Mesodermal cell (in vitro differentiated cells): Measurements from ENCODE around the gene DRC3.
A peak's percentile ranks its signal among the peaks of the same experiment; 100 is the strongest.

Source experiments
- H3K27ac ChIP-seq: 2 replicates; pipeline ENCODE4 v1.7.0; 2013; ENCODE audit warnings: mild to moderate bottlenecking, low read depth, low read length, moderate library complexity; ENCODE audit not compliant: severe bottlenecking
- H3K36me3 ChIP-seq: 2 replicates; pipeline ENCODE4 v1.7.1; 2013; ENCODE audit warnings: mild to moderate bottlenecking, low read length, moderate library complexity; ENCODE audit not compliant: control insufficient read depth, insufficient read depth
- H3K4me1 ChIP-seq: one replicate; pipeline ENCODE4 v1.7.1; 2013; ENCODE audit warnings: mild to moderate bottlenecking, low read length; ENCODE audit not compliant: insufficient read depth, control insufficient read depth, poor library complexity, severe bottlenecking
- H3K4me3 ChIP-seq: 2 replicates; pipeline ENCODE4 v1.7.0; 2013; ENCODE audit warnings: low read length, control low read depth, mild to moderate bottlenecking; ENCODE audit not compliant: insufficient read depth, poor library complexity, severe bottlenecking; ENCODE audit errors: extremely low read depth
- H3K9me3 ChIP-seq: 2 replicates; pipeline ENCODE4 v1.7.1; 2013; ENCODE audit warnings: mild to moderate bottlenecking, low read length, moderate library complexity; ENCODE audit not compliant: control insufficient read depth
- WGBS, 2 experiments: methylation state at CpG; one replicate each; pipeline ENCODE4 v1.1.5; 2013; ENCODE audit warnings: missing lambda C conversion rate in 2 of 2; ENCODE audit not compliant: insufficient coverage in 2 of 2; 5-methylcytosine and 5-hydroxymethylcytosine counted together

DRC3 gene

GRCh38 chr17:18020971-18021370 is 48.3 kb downstream of the DRC3 start:
- Histone ChIP-seq H3K4me3 (no peak overlapping the region), H3K4me1 (peaks cover 11% of the 10 kb centered on the region), H3K27ac (no peak overlapping the region), H3K36me3 (peaks cover 10% of the 10 kb centered on the region), H3K9me3 (no peaks in the 10 kb centered on the region)
- WGBS, 2 experiments: 98 to 100% methylated on average over 4 to 5 of the region's 6 CpGs

GRCh38 chr17:18021372-18021771 is 48.7 kb downstream of the DRC3 start:
- no peaks in the 10 kb centered on the region for H3K9me3 ChIP-seq
- peaks cover 11% of the 10 kb centered on the region for H3K4me1 ChIP-seq
- peaks cover 13% of the 10 kb centered on the region for H3K36me3 ChIP-seq
- H3K4me3 ChIP-seq: no peak overlapping the region
- 88 to 95% methylated on average over 4 to 5 of the region's 5 CpGs for WGBS, 2 experiments
- no peak overlapping the region for H3K27ac ChIP-seq

GRCh38 chr17:18025241-18025944 is 52.7 kb downstream of the DRC3 start:
- WGBS, 2 experiments: 89 to 91% methylated on average over 4 to 5 of the region's 5 CpGs
- no peak overlapping the region for H3K27ac ChIP-seq
- H3K4me1 ChIP-seq: peaks cover 8% of the 10 kb centered on the region
- no peak overlapping the region for H3K4me3 ChIP-seq
- peaks cover 23% of the 10 kb centered on the region for H3K36me3 ChIP-seq
- no peaks in the 10 kb centered on the region for H3K9me3 ChIP-seq

GRCh38 chr17:18025945-18026776 is 53.5 kb downstream of the DRC3 start:
- Histone ChIP-seq H3K36me3 (peaks cover 21% of the 10 kb centered on the region), H3K27ac (no peak overlapping the region), H3K4me3 (no peak overlapping the region), H3K9me3 (no peaks in the 10 kb centered on the region), H3K4me1 (peaks cover 8% of the 10 kb centered on the region)
- WGBS, 2 experiments: 91 to 92% methylated on average over 4 to 9 of the region's 11 CpGs

GRCh38 chr17:18027280-18027679 is 54.6 kb downstream of the DRC3 start:
- Histone ChIP-seq H3K4me1 (peaks cover 10% of the 10 kb centered on the region), H3K9me3 (no peaks in the 10 kb centered on the region), H3K36me3 (peaks cover 13% of the 10 kb centered on the region), H3K27ac (no peak overlapping the region), H3K4me3 (no peak overlapping the region)
- WGBS, 2 experiments: 90% methylated on average over 3 to 5 of the region's 6 CpGs

GRCh38 chr17:18028114-18028951 is 55.7 kb downstream of the DRC3 start:
- 83 to 86% methylated on average over 3 to 5 of the region's 11 CpGs for WGBS, 2 experiments
- H3K27ac ChIP-seq: no peak overlapping the region

GRCh38 chr17:18028952-18029540 is 56.4 kb downstream of the DRC3 start:
- H3K4me1 ChIP-seq: peaks cover 10% of the 10 kb centered on the region
- H3K36me3 ChIP-seq: peaks cover 13% of the 10 kb centered on the region
- no peaks in the 10 kb centered on the region for H3K9me3 ChIP-seq
- no peak overlapping the region for H3K4me3 ChIP-seq
- 95 to 97% methylated on average over 5 to 6 of the region's 8 CpGs for WGBS, 2 experiments
- no peak overlapping the region for H3K27ac ChIP-seq

More at GRCh38 chr17:18028114-18028951, 55.7 kb downstream of the DRC3 start:
- Histone ChIP-seq H3K9me3 (no peaks in the 10 kb centered on the region), H3K36me3 (peaks cover 13% of the 10 kb centered on the region), H3K4me1 (peaks cover 10% of the 10 kb centered on the region), H3K4me3 (no peak overlapping the region)

GRCh38 chr17:18031955-18032354 is 59.3 kb downstream of the DRC3 start:
- Histone ChIP-seq H3K36me3 (peaks cover 4% of the 10 kb centered on the region), H3K4me1 (peaks cover 10% of the 10 kb centered on the region), H3K9me3 (no peaks in the 10 kb centered on the region), H3K4me3 (no peak overlapping the region), H3K27ac (peak overlapping the region; percentile 71)
- WGBS, 2 experiments: 85 to 88% methylated on average over 2 of the region's 2 CpGs

- H3K27ac ChIP-seq: no peak overlapping the region
- peaks cover 12% of the 10 kb centered on the region for H3K4me1 ChIP-seq
- H3K36me3 ChIP-seq: no peaks in the 10 kb centered on the region
- H3K9me3 ChIP-seq: no peaks in the 10 kb centered on the region
- 33 to 42% methylated on average over 4 to 5 of the region's 5 CpGs for WGBS, 2 experiments
- no peak overlapping the region for H3K4me3 ChIP-seq
These were observed 60.9 kb downstream of the DRC3 start for GRCh38 chr17:18033442-18034099.

- Histone ChIP-seq H3K36me3 (no peaks in the 10 kb centered on the region), H3K9me3 (no peaks in the 10 kb centered on the region), H3K4me3 (no peak overlapping the region), H3K27ac (no peak overlapping the region), H3K4me1 (peaks cover 6% of the 10 kb centered on the region)
- WGBS, 2 experiments: 70 to 94% methylated on average over 2 of the region's 2 CpGs
These were observed 63.0 kb downstream of the DRC3 start for GRCh38 chr17:18035704-18036103.
